Spinal cord (tissue), 10 donors: Measurements from ENCODE around the gene OTOA. TPM values are rescaled to one million over a fixed set of nuclear protein-coding genes. Genes with fewer than 3 reads are reported as not detected.
"Not testable (repeated sequence)": the region's sequence is repeated elsewhere in the genome, so short reads cannot be mapped to it uniquely, and the experiment has no call there.

Experiments
- DNase-seq, 6 donors: peaks; one replicate each; pipeline versions ENCODE4 v3.0.0 to v3.0.0-alpha.2; 2013 to 2015; ENCODE audit warnings: low spot score in 6 of 6, low read depth in 4 of 6
- H3K27ac ChIP-seq: one replicate; pipeline ENCODE4 v1.5.1; 2013; ENCODE audit warnings: low read depth, low read length, control low read depth
- H3K27me3 ChIP-seq: one replicate; pipeline ENCODE4 v1.6.1; 2013; ENCODE audit warnings: low read length; ENCODE audit not compliant: control insufficient read depth, insufficient read depth
- H3K36me3 ChIP-seq: one replicate; pipeline ENCODE4 v1.6.1; 2013; ENCODE audit warnings: low read length; ENCODE audit not compliant: control insufficient read depth, insufficient read depth
- H3K4me1 ChIP-seq: one replicate; pipeline ENCODE4 v1.6.1; 2013; ENCODE audit warnings: low read length; ENCODE audit not compliant: control insufficient read depth, insufficient read depth
- H3K4me3 ChIP-seq: one replicate; pipeline ENCODE4 v1.5.1; 2013; ENCODE audit warnings: low read depth, low read length, control low read depth
- H3K9me3 ChIP-seq: one replicate; pipeline ENCODE4 v1.6.1; 2013; ENCODE audit warnings: low read length; ENCODE audit not compliant: control insufficient read depth, insufficient read depth
- WGBS: methylation state at CpG from one replicate; pipeline ENCODE4 v1.1.5; 2013; ENCODE audit warnings: missing lambda C conversion rate; ENCODE audit not compliant: insufficient coverage; 5-methylcytosine and 5-hydroxymethylcytosine counted together
- polyA plus RNA-seq, 2 donors: library from polyadenylated mRNA; unstranded; fragments of 120-200 nt; gene quantifications; one replicate each; pipeline ENCODE4 v1.2.1, GENCODE V29; 2013; ENCODE audit not compliant: insufficient read length in 2 of 2
- total RNA-seq, 2 donors: library from RNA; depleted of rRNA in 1 of 2; stranded (reverse); fragments of 120-200 nt in 1 of 2; fragments of >200 nt in 1 of 2; gene quantifications; one replicate each; pipeline versions ENCODE4 v1.2.3 to v1.2.4, GENCODE V29; 2013 to 2014
- donor health status: healthy.

Gene OTOA
- total and polyA plus RNA-seq, 4 donors: 0.32 to 0.61 (median 0.51) TPM

DNA sequence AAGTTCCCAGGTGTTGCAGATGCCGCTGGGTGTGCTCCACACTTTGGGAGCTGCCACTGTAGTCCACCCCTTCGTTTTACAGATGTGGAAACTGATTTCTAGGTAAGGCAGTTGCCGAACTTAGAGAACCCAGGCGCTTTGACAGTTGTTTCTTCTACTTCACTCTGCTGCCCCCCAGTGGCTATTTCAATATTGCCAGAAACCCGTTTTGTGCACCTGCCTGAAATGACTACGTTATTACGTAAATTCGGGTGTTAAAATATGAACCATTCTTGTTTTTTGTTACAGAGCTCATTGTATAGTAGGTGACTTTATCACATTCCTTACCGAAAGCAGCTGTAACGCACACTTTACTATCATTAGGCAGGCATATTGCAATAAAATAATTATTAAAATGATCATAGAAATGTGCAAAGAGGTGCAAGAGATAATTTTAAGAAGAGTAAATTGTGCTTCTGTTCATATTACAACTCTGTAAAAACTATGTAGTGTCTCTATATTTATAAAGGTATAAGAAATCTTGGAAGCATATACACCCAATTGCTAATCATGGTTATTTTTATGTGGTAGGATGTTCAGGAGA lies 44.9 kb downstream of the OTOA start:
- Histone ChIP-seq H3K27ac (no peak overlapping the region), H3K4me1 (no peaks in the 10 kb centered on the region), H3K27me3 (no peaks in the 10 kb centered on the region), H3K9me3 (no peaks in the 10 kb centered on the region), H3K4me3 (no peak overlapping the region), H3K36me3 (no peaks in the 10 kb centered on the region)
- peak; percentile 31 to 94 (median 64) for DNase-seq
- WGBS: 17% methylated on average over 1 of the region's 10 CpGs

- H3K36me3 ChIP-seq: no peaks in the 10 kb centered on the region
- DNase-seq: no peak
- no peaks in the 10 kb centered on the region for H3K9me3 ChIP-seq
- WGBS: 63% methylated on average over 2 of the region's 4 CpGs
- H3K27me3 ChIP-seq: no peaks in the 10 kb centered on the region
- H3K4me1 ChIP-seq: no peaks in the 10 kb centered on the region
- H3K4me3 ChIP-seq: no peak overlapping the region
- H3K27ac ChIP-seq: no peak overlapping the region
Observed at GRCh38 chr16:21710938-21711337, 47.2 kb downstream of the OTOA start.

- H3K27ac ChIP-seq: no peak overlapping the region
Observed at GRCh38 chr16:21713549-21714368, 50.0 kb downstream of the OTOA start.

GRCh38 chr16:21714369-21714618 lies 50.5 kb downstream of the OTOA start:
- H3K4me1 ChIP-seq, H3K36me3 ChIP-seq, H3K27ac ChIP-seq, H3K9me3 ChIP-seq, H3K27me3 ChIP-seq, DNase-seq, H3K4me3 ChIP-seq: not testable (repeated sequence)

More at GRCh38 chr16:21713549-21714368, 50.0 kb downstream of the OTOA start:
- H3K4me1 ChIP-seq: peaks cover 1% of the 10 kb centered on the region
- DNase-seq: no peak
- WGBS: 92% methylated on average over 3 of the region's 5 CpGs
- H3K36me3 ChIP-seq: no peaks in the 10 kb centered on the region
- H3K4me3 ChIP-seq: no peak overlapping the region
- no peaks in the 10 kb centered on the region for H3K9me3 ChIP-seq
- no peaks in the 10 kb centered on the region for H3K27me3 ChIP-seq

DNA sequence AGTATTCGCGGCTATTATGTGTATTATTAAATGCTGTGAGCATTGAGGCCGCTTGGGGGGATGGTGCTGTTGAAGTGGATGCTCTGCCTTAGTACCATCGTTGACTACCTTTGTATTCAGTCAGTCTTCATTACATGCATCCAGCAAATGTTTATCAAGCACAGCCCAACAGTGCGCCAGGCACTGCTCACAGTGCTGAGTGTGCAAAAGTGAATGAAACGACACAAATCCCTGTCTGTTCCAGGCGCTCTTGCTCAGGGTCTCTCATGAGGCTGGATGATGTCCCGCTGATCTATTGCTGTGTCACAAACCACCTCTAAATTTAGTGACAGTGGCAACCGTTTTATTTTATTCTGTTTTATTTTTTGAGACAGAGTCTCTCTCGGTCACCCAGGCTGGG lies 53.8 kb downstream of the OTOA start:
- H3K36me3 ChIP-seq: no peaks in the 10 kb centered on the region
- no peak overlapping the region for H3K4me3 ChIP-seq
- DNase-seq: no peak
- H3K4me1 ChIP-seq: peaks cover 7% of the 10 kb centered on the region
- H3K27ac ChIP-seq: no peak overlapping the region
- H3K27me3 ChIP-seq: no peaks in the 10 kb centered on the region
- H3K9me3 ChIP-seq: no peaks in the 10 kb centered on the region
- 74% methylated on average over 8 of the region's 10 CpGs for WGBS

GRCh38 chr16:21719283-21719682 lies 55.5 kb downstream of the OTOA start:
- DNase-seq: no peak
- 58% methylated on average over 6 of the region's 6 CpGs for WGBS
- Histone ChIP-seq H3K27me3 (no peaks in the 10 kb centered on the region), H3K4me1 (peaks cover 7% of the 10 kb centered on the region), H3K27ac (no peak overlapping the region), H3K9me3 (no peaks in the 10 kb centered on the region), H3K36me3 (no peaks in the 10 kb centered on the region), H3K4me3 (no peak overlapping the region)

GRCh38 chr16:21720533-21720932 lies 56.8 kb downstream of the OTOA start:
- Histone ChIP-seq H3K27me3 (no peaks in the 10 kb centered on the region), H3K4me3 (no peak overlapping the region), H3K27ac (no peak overlapping the region), H3K9me3 (no peaks in the 10 kb centered on the region), H3K4me1 (peaks cover 7% of the 10 kb centered on the region), H3K36me3 (no peaks in the 10 kb centered on the region)
- DNase-seq: no peak
- WGBS: no CpG with 5 or more reads among the region's 2 CpGs

- Histone ChIP-seq H3K27me3 (no peaks in the 10 kb centered on the region), H3K27ac (no peak overlapping the region), H3K4me1 (peaks cover 7% of the 10 kb centered on the region), H3K4me3 (no peak overlapping the region), H3K36me3 (no peaks in the 10 kb centered on the region), H3K9me3 (no peaks in the 10 kb centered on the region)
- WGBS: 83% methylated on average over 2 of the region's 7 CpGs
- peak in 2 of 6 donors; percentile 17 to 24 for DNase-seq
Observed at GRCh38 chr16:21722771-21723455, 59.1 kb downstream of the OTOA start.

- WGBS: 86% methylated on average over 1 of the region's 2 CpGs
Observed at GRCh38 chr16:21723532-21723931, 59.8 kb downstream of the OTOA start.

DNA sequence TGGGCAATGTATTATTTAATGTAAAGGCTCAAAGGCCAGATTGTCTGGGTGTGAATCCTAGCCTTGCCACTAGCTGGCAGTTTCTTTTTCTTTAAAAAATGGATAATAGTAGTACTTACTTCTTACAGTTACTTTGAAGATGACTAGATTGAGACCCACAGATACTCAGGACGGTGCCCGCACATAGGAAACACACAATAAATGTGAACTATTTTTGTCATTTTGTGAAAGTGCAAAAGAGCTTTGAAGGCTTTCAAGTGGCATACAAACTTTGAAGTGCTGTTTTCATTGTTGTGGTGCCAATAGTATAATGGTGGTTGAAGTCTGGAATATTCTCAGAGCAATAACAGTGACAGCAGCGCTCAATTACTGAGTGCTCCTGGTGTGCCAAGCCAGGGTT lies 63.6 kb downstream of the OTOA start:
- Histone ChIP-seq H3K27me3 (no peaks in the 10 kb centered on the region), H3K4me3 (no peak overlapping the region), H3K27ac (no peak overlapping the region), H3K9me3 (no peaks in the 10 kb centered on the region), H3K36me3 (no peaks in the 10 kb centered on the region), H3K4me1 (no peaks in the 10 kb centered on the region)
- 100% methylated on average over 1 of the region's 3 CpGs for WGBS
- DNase-seq: no peak

More at GRCh38 chr16:21723532-21723931, 59.8 kb downstream of the OTOA start:
- H3K4me3 ChIP-seq: no peak overlapping the region
- H3K27ac ChIP-seq: no peak overlapping the region
- no peaks in the 10 kb centered on the region for H3K36me3 ChIP-seq
- no peaks in the 10 kb centered on the region for H3K27me3 ChIP-seq
- H3K4me1 ChIP-seq: peaks cover 7% of the 10 kb centered on the region
- no peaks in the 10 kb centered on the region for H3K9me3 ChIP-seq
- no peak for DNase-seq
